ENCODE results near the gene MAP7. TPM values are rescaled to one million over a fixed set of nuclear protein-coding genes. Genes with fewer than 3 reads are reported as not detected.

Gene MAP7
- total RNA-seq, 6 experiments from 2014 or later = 0.14 to 0.65 (median 0.51) TPM

DNA sequence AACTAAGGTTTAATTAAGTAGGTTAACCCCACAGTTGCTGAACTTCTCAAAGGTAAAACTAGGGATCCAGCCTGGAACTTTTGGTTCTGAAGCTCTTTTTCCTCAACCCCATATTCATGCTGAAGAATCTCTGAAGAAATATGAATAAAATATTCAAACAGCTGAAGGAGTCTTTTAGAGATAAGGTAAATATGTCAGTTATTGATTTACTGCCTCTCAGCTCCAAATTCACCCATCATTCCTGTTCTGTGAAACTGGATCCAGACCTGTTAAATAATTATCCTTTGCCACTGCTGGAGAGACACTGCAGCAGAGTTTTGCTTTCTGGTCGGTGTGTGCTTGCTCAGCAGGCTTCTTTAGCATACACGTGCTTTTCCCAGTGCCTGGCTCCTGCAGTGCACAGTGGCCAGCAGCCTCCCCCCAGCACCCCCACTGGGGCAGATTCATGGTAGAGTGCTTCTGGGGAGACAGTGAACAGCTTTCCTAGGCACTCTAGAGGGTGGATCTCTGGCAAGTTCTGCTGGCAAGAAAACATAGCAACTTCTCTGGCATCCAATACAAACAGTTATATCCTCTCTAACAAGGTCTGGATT, 198.6 kb downstream of the MAP7 start:
- TF ChIP-seq CTCF (IDR thresholded peaks at IDR 0.05) = no peak
- Mint-ChIP-seq H3K27me3 (ENCODE audit: insufficient read depth) (peaks cover 9% of the 10 kb centered on the region; the same call in 1 of the 2 replicates), H3K27ac (no peak overlapping the region), H3K9me3 (no peaks in the 10 kb centered on the region), H3K36me3 (ENCODE audit: low read depth) (no peaks in the 10 kb centered on the region), H3K4me3 (no peak overlapping the region), H3K4me1 (ENCODE audit: low read depth) (no peaks in the 10 kb centered on the region)
- no peak for DNase-seq

DNA sequence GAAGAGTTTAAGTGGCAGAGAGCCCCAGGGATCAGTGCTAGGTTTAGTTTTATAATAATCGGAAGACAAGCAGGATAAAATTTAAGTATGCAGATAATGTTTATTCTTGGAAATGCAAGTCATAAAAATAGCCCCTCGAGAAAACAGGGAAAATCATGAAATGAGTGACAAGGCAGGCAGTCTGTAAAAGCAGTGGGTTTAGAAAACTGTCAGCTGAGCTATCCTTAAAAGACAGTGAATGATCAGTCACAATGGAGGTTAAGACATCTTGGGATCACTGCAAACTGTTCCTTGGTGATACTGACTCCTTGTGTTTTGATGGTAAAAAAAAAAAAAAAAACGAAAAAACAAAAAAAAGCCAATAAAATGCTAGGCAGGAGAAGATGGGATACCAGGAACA, 199.3 kb downstream of the MAP7 start:
- DNase-seq = no peak
- Mint-ChIP-seq H3K27ac (no peak overlapping the region), H3K9me3 (no peaks in the 10 kb centered on the region), H3K36me3 (ENCODE audit: low read depth) (no peaks in the 10 kb centered on the region), H3K4me1 (ENCODE audit: low read depth) (no peaks in the 10 kb centered on the region), H3K4me3 (no peak overlapping the region), H3K27me3 (ENCODE audit: insufficient read depth) (peaks cover 5% of the 10 kb centered on the region; the same call in 1 of the 2 replicates)
- TF ChIP-seq CTCF (IDR thresholded peaks at IDR 0.05) = no peak

DNA sequence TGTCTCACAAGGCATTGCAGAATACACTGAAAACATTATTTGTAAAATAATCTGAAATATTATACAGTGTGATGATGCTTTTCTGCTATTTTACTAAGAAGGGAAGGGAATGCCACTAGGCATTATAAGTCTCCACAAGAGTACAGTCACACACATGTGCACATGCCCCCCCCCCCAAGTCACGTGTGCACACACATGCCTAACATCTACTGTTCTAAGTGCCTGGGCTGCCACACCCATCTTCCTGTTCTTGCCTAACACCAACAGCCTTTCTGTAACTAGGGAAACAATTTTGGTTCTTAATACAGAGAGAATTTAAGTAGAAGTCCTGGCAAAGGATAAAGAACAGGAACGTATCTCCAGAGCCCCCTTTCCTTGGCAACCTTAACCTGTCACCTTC, 202.4 kb downstream of the MAP7 start:
- Mint-ChIP-seq H3K4me1 (ENCODE audit: low read depth) (peaks cover 10% of the 10 kb centered on the region), H3K4me3 (no peak overlapping the region), H3K27ac (no peak overlapping the region), H3K9me3 (no peaks in the 10 kb centered on the region), H3K36me3 (ENCODE audit: low read depth) (no peaks in the 10 kb centered on the region), H3K27me3 (ENCODE audit: insufficient read depth) (peaks cover 5% of the 10 kb centered on the region; the same call in 1 of the 2 replicates)
- no peak for TF ChIP-seq CTCF (IDR thresholded peaks at IDR 0.05)
- no peak for DNase-seq

DNA sequence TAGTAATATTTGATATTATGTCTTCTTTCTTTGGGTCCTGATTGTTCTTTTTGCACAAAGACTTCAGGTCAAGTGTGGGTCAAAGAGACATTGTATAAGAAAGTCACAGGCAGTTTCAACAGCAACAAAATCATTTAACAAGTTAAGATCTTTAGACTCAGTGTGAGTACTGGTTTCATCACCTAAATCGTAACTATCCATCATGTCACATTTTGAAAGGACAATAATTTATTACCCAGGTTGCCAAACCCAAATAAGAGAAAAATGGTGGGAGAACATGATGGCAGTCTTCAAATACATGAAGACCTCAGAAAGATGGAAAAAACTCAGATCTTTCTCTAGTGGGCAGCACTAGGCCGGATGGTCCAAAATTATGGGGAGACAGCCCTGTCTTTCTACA, 205.1 kb downstream of the MAP7 start:
- no peak for DNase-seq
- peaks cover 8% of the 10 kb centered on the region for H3K27me3 Mint-ChIP-seq (ENCODE audit: insufficient read depth)
- H3K4me1 Mint-ChIP-seq (ENCODE audit: low read depth) = peaks cover 10% of the 10 kb centered on the region
- no peaks in the 10 kb centered on the region for H3K9me3 Mint-ChIP-seq
- H3K36me3 Mint-ChIP-seq (ENCODE audit: low read depth) = no peaks in the 10 kb centered on the region
- no peak overlapping the region for H3K4me3 Mint-ChIP-seq
- TF ChIP-seq CTCF (IDR thresholded peaks at IDR 0.05) = no peak
- no peak overlapping the region for H3K27ac Mint-ChIP-seq

GRCh38 chr6:136344420-136344819, 205.8 kb downstream of the MAP7 start:
- Mint-ChIP-seq H3K36me3 (ENCODE audit: low read depth) (no peaks in the 10 kb centered on the region), H3K9me3 (no peaks in the 10 kb centered on the region), H3K4me1 (ENCODE audit: low read depth) (peaks cover 10% of the 10 kb centered on the region), H3K27ac (no peak overlapping the region), H3K4me3 (no peak overlapping the region), H3K27me3 (ENCODE audit: insufficient read depth) (peaks cover 6% of the 10 kb centered on the region)
- DNase-seq = peak; percentile 5
- no peak for TF ChIP-seq CTCF (IDR thresholded peaks at IDR 0.05)

Measured in HFFc6 (cell line).